GM23248 (cell line): ENCODE data around the gene DUS4L. TPM values are rescaled to one million over a fixed set of nuclear protein-coding genes. Genes with fewer than 3 reads are reported as not detected.

Source experiments
- DNase-seq: peaks from one replicate; pipeline ENCODE4 v3.0.0-alpha.2; 2015
- H2AFZ ChIP-seq: fragments of 200-600 bp; sonication (generic); 2 replicates; pipeline ENCODE4 v1.6.1; 2016; ENCODE audit warnings: antibody characterized with exemption
- H3F3A ChIP-seq: fragments of 200-600 bp; sonication (generic); 2 replicates; pipeline ENCODE4 v1.6.1; 2016; ENCODE audit warnings: mild to moderate bottlenecking, antibody characterized with exemption, mixed run types; ENCODE audit not compliant: insufficient read depth
- H3K27ac ChIP-seq: fragments of 200-600 bp; sonication (generic); 2 replicates; pipeline ENCODE4 v1.5.1; 2016; ENCODE audit warnings: mild to moderate bottlenecking
- H3K27me3 ChIP-seq: fragments of 200-600 bp; sonication (generic); replicated peaks from 2 replicates; pipeline ENCODE4 v1.6.1; 2016; ENCODE audit warnings: mild to moderate bottlenecking; ENCODE audit not compliant: insufficient read depth
- H3K36me3 ChIP-seq: fragments of 200-600 bp; sonication (generic); 2 replicates; pipeline ENCODE4 v1.6.1; 2016; ENCODE audit warnings: low read depth, mild to moderate bottlenecking
- H3K4me1 ChIP-seq: fragments of 200-600 bp; sonication (generic); 2 replicates; pipeline ENCODE4 v1.6.1; 2016; ENCODE audit warnings: mild to moderate bottlenecking; ENCODE audit not compliant: insufficient read depth
- H3K4me2 ChIP-seq: fragments of 200-600 bp; sonication (generic); one replicate; pipeline ENCODE4 v1.6.1; 2016; ENCODE audit warnings: mild to moderate bottlenecking; ENCODE audit not compliant: unreplicated experiment
- H3K4me3 ChIP-seq: fragments of 200-600 bp; sonication (generic); 2 replicates; pipeline ENCODE4 v1.5.1; 2016; ENCODE audit warnings: mild to moderate bottlenecking
- H3K79me2 ChIP-seq: fragments of 200-600 bp; sonication (generic); 2 replicates; pipeline ENCODE4 v1.6.1; 2016; ENCODE audit warnings: mild to moderate bottlenecking; ENCODE audit not compliant: insufficient read depth
- H3K9ac ChIP-seq: fragments of 200-600 bp; sonication (generic); 2 replicates; pipeline ENCODE4 v1.6.1; 2016; ENCODE audit warnings: mild to moderate bottlenecking
- H3K9me2 ChIP-seq: fragments of 200-600 bp; sonication (generic); 2 replicates; pipeline ENCODE4 v1.6.1; 2016; ENCODE audit warnings: mixed run types, mild to moderate bottlenecking, moderate library complexity; ENCODE audit not compliant: insufficient read depth
- H3K9me3 ChIP-seq: fragments of 200-600 bp; sonication (generic); one replicate; pipeline ENCODE4 v1.6.1; 2017; ENCODE audit warnings: low read depth
- H4K20me1 ChIP-seq: fragments of 200-600 bp; sonication (generic); 2 replicates; pipeline ENCODE4 v1.6.0; 2016; ENCODE audit not compliant: insufficient read depth
- EZH2 ChIP-seq: fragments of 200-600 bp; sonication (generic); IDR thresholded peaks from 2 replicates; pipeline ENCODE4 v1.6.1; 2018; ENCODE audit warnings: antibody characterized with exemption, mild to moderate bottlenecking; ENCODE audit not compliant: insufficient read depth, poor library complexity, severe bottlenecking
- EZH2phosphoT487 ChIP-seq: fragments of 200-600 bp; sonication (generic); IDR thresholded peaks from 2 replicates; pipeline ENCODE4 v1.6.1; 2018; ENCODE audit warnings: antibody characterized with exemption, moderate library complexity, mild to moderate bottlenecking, low read depth; ENCODE audit not compliant: insufficient read depth
- WGBS, 2 experiments: methylation state at CpG; one replicate each; pipeline ENCODE4 v1.1.6; 2015 to 2017; ENCODE audit warnings: low lambda C conversion rate in 2 of 2, low coverage in 1 of 2; ENCODE audit errors: missing lambda C conversion rate in 2 of 2; 5-methylcytosine and 5-hydroxymethylcytosine counted together
- in situ Hi-C: fragments of 300-500 bp; cut with MboI; formaldehyde crosslinking; loops from 2 replicates; pipeline ENCODE4 v1.15.0; 2020
- polyA plus RNA-seq: library from polyadenylated mRNA; unstranded; fragments of >200 nt; fragmentation: Nextera tagmentation; extraction: Ambion mirVana; gene quantifications from 2 replicates; pipeline ENCODE4 v1.2.1, GENCODE V29; 2016
- total RNA-seq: library from RNA; depleted of rRNA; stranded (reverse); fragments of >200 nt; shearing (Covaris generic); gene quantifications from 2 replicates; pipeline ENCODE4 v1.2.3, GENCODE V29; 2014; rRNA removed

DUS4L gene
- 2.5 and 7.6 TPM in 2 replicates for total RNA-seq
- polyA plus RNA-seq = 3.2 and 4.2 TPM in 2 replicates

DNA sequence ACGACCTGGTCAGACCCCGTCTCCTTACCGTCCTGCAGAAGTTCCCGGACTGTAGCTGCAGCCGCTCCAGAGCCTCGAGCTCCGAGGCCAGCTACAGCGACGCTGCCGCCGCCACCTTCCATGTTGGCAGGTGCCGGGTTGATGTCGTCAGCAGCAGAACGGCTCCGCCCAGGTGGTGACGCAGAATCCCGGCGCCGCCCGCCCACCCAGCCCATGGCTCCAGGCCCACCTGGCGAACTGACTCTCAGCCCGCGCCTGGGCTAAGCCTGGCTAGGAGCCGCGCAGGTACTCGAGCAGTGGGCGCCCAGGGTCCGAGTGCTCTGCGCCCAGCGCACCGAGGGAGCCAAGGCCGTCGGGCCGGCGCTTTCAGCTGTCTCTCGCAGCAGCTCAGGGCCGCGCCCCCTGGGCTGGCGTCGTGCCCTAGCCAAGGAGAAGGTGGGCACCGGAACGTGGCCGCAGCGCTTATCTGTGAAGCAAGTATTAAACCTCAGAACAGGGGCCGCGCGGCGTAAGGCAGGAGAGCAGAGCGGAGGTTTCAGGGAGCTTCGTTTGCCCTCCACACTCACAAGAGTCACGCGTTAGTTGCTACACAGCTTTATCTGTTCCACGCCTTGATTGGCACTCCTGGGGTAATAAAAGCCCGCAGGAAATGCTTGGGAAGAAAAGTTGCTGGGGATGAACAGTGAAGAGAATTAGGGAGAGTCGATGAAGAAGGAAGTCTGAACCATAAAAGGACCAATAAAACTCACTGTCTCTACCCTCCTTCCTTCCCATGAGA lies at the start of gene DUS4L, which contains the start of gene COG5:
TSS of gene DUS4L (plus strand) at position 197 of the 778 bp plus-strand sequence. CDS start 3,100 bp downstream, outside the sequence.
TSS of gene COG5 (minus strand) at position 146 of the 778 bp plus-strand sequence. CDS start at position 122, 24 bp downstream.
- no peaks in the 10 kb centered on the region for H3K36me3 ChIP-seq
- peak within 1 kb of the TSS; percentile 90 for H2AFZ ChIP-seq
- no peaks in the 10 kb centered on the region for H4K20me1 ChIP-seq
- H3K4me3 ChIP-seq = peak within 1 kb of the TSS; percentile 88
- peaks cover 37% of the 10 kb centered on the region for H3K4me1 ChIP-seq
- in situ Hi-C loops = no loop called here
- H3F3A ChIP-seq = peaks cover 31% of the 10 kb centered on the region
- peak within 1 kb of the TSS; percentile 97 for H3K4me2 ChIP-seq
- H3K9ac ChIP-seq = peak within 1 kb of the TSS; percentile 94
- TF ChIP-seq EZH2phosphoT487 (no peak), EZH2 (no peak)
- H3K79me2 ChIP-seq = peaks cover 45% of the 10 kb centered on the region
- H3K27me3 ChIP-seq = no peaks in the 10 kb centered on the region
- 1 to 3% methylated on average over 23 to 37 of the region's 55 CpGs for WGBS, 2 experiments
- H3K9me3 ChIP-seq = no peaks in the 10 kb centered on the region
- peak within 1 kb of the TSS; percentile 79 for H3K27ac ChIP-seq
- H3K9me2 ChIP-seq = no peaks in the 10 kb centered on the region
- peak; percentile 91 for DNase-seq

- Histone ChIP-seq H3K79me2 (peaks cover 18% of the 10 kb centered on the region; the same call in 1 of the 2 replicates), H3K9ac (no peak overlapping the region), H3K4me1 (peaks cover 8% of the 10 kb centered on the region), H3K9me3 (no peaks in the 10 kb centered on the region), H3K4me2 (no peak overlapping the region), H3F3A (peaks cover 7% of the 10 kb centered on the region; the same call in 1 of the 2 replicates), H3K9me2 (no peaks in the 10 kb centered on the region), H3K4me3 (no peak overlapping the region), H3K27me3 (no peaks in the 10 kb centered on the region), H4K20me1 (no peaks in the 10 kb centered on the region), H3K36me3 (0 out of 2 replicates have a peak, but pooled peaks cover 7% of the 10 kb centered on the region), H2AFZ (no peak overlapping the region), H3K27ac (no peak overlapping the region)
- no peak for TF ChIP-seq EZH2phosphoT487
- TF ChIP-seq EZH2 = no peak
- no peak for DNase-seq
- in situ Hi-C loops = no loop called here
- WGBS, 2 experiments = 95 to 100% methylated on average over 2 of the region's 2 CpGs
These were observed 37.1 kb upstream of the DUS4L start for GRCh38 chr7:107526672-107527071.

GRCh38 chr7:107527196-107527595 lies 36.6 kb upstream of the DUS4L start:
- TF ChIP-seq EZH2phosphoT487 (no peak), EZH2 (no peak)
- Histone ChIP-seq H3K4me3 (no peak overlapping the region), H4K20me1 (no peaks in the 10 kb centered on the region), H3K9me2 (no peaks in the 10 kb centered on the region), H3K4me1 (peaks cover 8% of the 10 kb centered on the region), H3K27me3 (no peaks in the 10 kb centered on the region), H3F3A (peaks cover 7% of the 10 kb centered on the region; the same call in 1 of the 2 replicates), H3K9me3 (no peaks in the 10 kb centered on the region), H3K27ac (no peak overlapping the region), H3K79me2 (peaks cover 13% of the 10 kb centered on the region; the same call in 1 of the 2 replicates), H2AFZ (no peak overlapping the region), H3K36me3 (0 out of 2 replicates have a peak, but pooled peaks cover 7% of the 10 kb centered on the region), H3K4me2 (no peak overlapping the region), H3K9ac (no peak overlapping the region)
- 95 to 100% methylated on average over 3 of the region's 3 CpGs for WGBS, 2 experiments
- in situ Hi-C loops = no loop called here
- DNase-seq = no peak

GRCh38 chr7:107528461-107528860 lies 35.3 kb upstream of the DUS4L start:
- Histone ChIP-seq H3K27me3 (no peaks in the 10 kb centered on the region), H3F3A (peaks cover 7% of the 10 kb centered on the region; the same call in 1 of the 2 replicates), H3K27ac (no peak overlapping the region), H3K9me2 (no peaks in the 10 kb centered on the region), H4K20me1 (no peaks in the 10 kb centered on the region), H3K36me3 (0 out of 2 replicates have a peak, but pooled peaks cover 7% of the 10 kb centered on the region), H3K4me1 (peaks cover 8% of the 10 kb centered on the region), H3K79me2 (peaks cover 16% of the 10 kb centered on the region), H3K9ac (no peak overlapping the region), H3K9me3 (no peaks in the 10 kb centered on the region), H3K4me3 (no peak overlapping the region), H3K4me2 (peak overlapping the region; percentile 23), H2AFZ (no peak overlapping the region)
- in situ Hi-C loops = no loop called here
- TF ChIP-seq EZH2 = no peak
- no peak for TF ChIP-seq EZH2phosphoT487
- DNase-seq = peak; percentile 64
